Stomach smooth muscle (tissue), 2 donors: Measurements from ENCODE around the gene PHLDB2.

ENCODE experiments used
- H3K27ac ChIP-seq: one replicate; pipeline ENCODE4 v1.7.0; 2013; ENCODE audit warnings: mild to moderate bottlenecking, low read length, inconsistent platforms
- H3K27me3 ChIP-seq, 2 donors: one replicate each; pipeline ENCODE4 v1.7.0; 2013; ENCODE audit warnings: low read length in 2 of 2; ENCODE audit not compliant: insufficient read depth in 2 of 2, control insufficient read depth in 1 of 2
- H3K36me3 ChIP-seq, 2 donors: one replicate each; pipeline ENCODE4 v1.7.0; 2013; ENCODE audit warnings: low read length in 2 of 2; ENCODE audit not compliant: control insufficient read depth in 2 of 2, insufficient read depth in 2 of 2
- H3K4me1 ChIP-seq: one replicate; pipeline ENCODE4 v1.7.0; 2013; ENCODE audit warnings: low read length; ENCODE audit not compliant: control insufficient read depth, insufficient read depth
- H3K4me3 ChIP-seq, 2 donors: one replicate each; pipeline ENCODE4 v1.7.0; 2013; ENCODE audit warnings: low read length in 2 of 2
- H3K9ac ChIP-seq, 2 donors: one replicate each; pipeline ENCODE4 v1.7.0; 2013; ENCODE audit warnings: low read length in 2 of 2, mild to moderate bottlenecking in 1 of 2
- H3K9me3 ChIP-seq, 2 donors: one replicate each; pipeline ENCODE4 v1.7.0; 2013; ENCODE audit warnings: low read length in 2 of 2; ENCODE audit not compliant: control insufficient read depth in 2 of 2
- donor health status: healthy.
- donor health status: Pancreatic carcinoma.

PHLDB2 gene

DNA sequence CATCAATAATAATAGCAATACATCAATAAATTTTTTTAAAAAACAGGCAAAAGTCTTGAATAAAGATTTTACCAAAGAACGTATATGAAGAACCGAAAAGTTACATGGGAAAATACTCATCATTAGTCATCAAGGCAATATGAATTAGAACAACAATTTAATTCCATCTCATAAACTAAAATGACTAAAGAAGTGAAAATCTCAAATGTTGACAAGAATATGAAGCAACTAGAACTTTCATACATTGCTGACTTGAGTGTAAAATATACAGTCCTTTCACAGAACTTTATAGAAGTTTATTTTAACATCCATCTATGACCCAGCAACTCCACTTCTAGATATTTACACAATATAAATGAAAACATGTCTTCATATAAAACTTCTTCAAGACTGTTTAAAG, 84.5 kb downstream of the PHLDB2 start:
- Histone ChIP-seq H3K9ac (no peak overlapping the region), H3K4me1 (no peaks in the 10 kb centered on the region), H3K9me3 (no peaks in the 10 kb centered on the region), H3K4me3 (no peak overlapping the region), H3K27me3 (no peaks in the 10 kb centered on the region), H3K27ac (no peak overlapping the region), H3K36me3 (peaks cover 22 to 39% of the 10 kb centered on the region in 2 donors)

DNA sequence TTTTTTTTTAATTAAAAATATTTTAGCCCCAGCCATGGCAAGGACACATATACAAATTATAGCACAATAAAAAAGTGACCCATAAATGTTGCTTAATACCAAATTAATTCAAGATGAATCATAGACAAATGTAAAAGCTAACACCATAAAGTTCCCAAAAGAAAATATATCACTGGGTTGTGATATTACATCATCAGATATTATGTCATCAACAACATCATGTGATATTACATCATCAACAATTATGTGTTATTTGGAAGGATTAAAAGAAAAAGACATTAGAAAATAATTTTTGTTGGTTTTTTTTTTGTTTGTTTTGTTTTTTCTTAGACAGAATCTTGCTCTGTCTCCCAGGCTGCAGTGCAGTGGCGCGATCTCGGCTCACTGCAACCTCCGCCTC, 85.3 kb downstream of the PHLDB2 start:
- Histone ChIP-seq H3K4me3 (no peak overlapping the region), H3K36me3 (peaks cover 23 to 39% of the 10 kb centered on the region in 2 donors), H3K9ac (no peak overlapping the region), H3K4me1 (no peaks in the 10 kb centered on the region), H3K27me3 (no peaks in the 10 kb centered on the region), H3K9me3 (no peaks in the 10 kb centered on the region), H3K27ac (no peak overlapping the region)

DNA sequence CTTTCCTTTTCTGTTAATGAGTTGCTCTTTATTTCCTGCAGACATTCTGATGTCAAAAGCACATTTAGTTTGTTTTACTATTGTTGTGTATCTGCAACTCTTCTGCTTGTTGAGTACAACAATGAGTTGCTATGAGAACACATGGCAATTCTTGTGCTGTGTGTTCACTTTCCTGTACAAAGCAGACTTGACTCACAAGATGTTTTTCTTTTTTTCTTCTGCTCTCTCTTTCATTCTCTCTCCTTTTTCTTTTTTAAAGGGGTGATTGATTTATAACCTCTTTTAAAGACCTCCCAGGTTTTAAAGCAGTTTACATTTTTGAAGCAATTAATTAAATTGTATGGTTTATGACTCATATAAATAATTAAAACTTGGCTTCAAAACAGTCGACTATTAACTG, 88.2 kb downstream of the PHLDB2 start:
- no peaks in the 10 kb centered on the region for H3K9me3 ChIP-seq
- no peak overlapping the region for H3K27ac ChIP-seq
- H3K27me3 ChIP-seq, result no peaks in the 10 kb centered on the region
- no peak overlapping the region for H3K4me3 ChIP-seq
- peaks cover 13 to 30% of the 10 kb centered on the region in 2 donors for H3K36me3 ChIP-seq
- H3K4me1 ChIP-seq, result no peaks in the 10 kb centered on the region
- H3K9ac ChIP-seq, result no peak overlapping the region

DNA sequence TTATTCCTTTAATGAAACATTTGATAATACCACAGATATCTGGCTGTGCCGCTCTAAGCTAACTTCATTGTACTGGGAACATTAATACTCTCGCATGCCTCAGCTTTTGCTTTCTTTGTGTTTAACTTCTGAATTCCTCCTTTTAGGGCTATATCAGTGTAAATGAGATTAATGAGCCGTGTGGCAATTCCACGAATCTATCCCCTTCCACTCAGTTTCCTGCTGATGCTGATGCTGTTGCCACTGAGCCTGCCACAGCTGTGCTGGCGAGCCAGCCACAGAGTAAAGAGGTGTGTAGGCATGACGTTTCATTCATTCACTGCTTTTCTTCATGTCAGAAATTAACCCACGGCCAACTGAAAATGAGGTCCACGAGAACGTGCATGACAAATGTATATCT, 89.7 kb downstream of the PHLDB2 start:
- Histone ChIP-seq H3K36me3 (peaks cover 23 to 39% of the 10 kb centered on the region in 2 donors), H3K27ac (no peak overlapping the region), H3K4me3 (no peak overlapping the region), H3K9ac (no peak overlapping the region), H3K9me3 (no peaks in the 10 kb centered on the region), H3K27me3 (no peaks in the 10 kb centered on the region), H3K4me1 (no peaks in the 10 kb centered on the region)

DNA sequence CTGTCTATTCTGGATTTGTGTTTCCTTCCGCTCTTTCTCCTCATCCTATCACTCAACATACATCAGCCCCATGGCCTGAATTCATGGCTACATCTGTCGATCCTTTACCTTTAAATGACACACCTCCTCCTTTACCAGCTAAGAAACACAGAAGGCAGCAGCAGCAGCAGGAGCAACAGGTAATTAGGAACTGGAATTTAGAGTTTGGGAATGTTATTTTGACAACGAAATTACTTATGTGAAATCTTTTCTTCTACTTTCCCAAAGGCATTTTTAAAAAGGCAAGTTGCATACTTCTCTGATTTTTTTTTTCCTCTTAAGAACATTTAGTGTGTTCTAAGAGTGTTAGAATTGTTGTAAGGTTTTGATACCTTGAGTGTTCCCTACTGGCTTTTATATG, 90.6 kb downstream of the PHLDB2 start:
- H3K4me1 ChIP-seq, result no peaks in the 10 kb centered on the region
- no peak overlapping the region for H3K4me3 ChIP-seq
- no peaks in the 10 kb centered on the region for H3K27me3 ChIP-seq
- H3K9me3 ChIP-seq, result no peaks in the 10 kb centered on the region
- peaks cover 25 to 41% of the 10 kb centered on the region in 2 donors for H3K36me3 ChIP-seq
- no peak overlapping the region for H3K9ac ChIP-seq
- H3K27ac ChIP-seq, result no peak overlapping the region

DNA sequence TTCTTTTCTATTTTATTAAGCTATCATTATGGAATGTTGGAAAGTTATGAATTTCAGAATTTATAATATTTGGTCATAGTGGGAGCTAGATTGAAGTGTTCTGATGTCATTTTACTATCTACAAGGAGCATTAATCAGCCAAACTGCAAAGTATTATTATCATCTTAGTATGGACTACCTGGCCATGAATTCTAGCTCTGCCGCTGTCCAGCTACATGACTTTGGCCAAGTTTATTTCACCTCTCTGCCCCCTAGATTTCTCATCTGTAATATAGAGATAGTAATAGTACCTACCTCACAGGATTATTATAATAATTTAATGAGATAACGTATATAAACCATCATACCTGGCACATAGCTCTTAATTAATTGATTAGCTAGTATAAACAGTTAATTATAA, 92.0 kb downstream of the PHLDB2 start:
- H3K27me3 ChIP-seq, result no peaks in the 10 kb centered on the region
- no peak overlapping the region for H3K4me3 ChIP-seq
- H3K9me3 ChIP-seq, result no peaks in the 10 kb centered on the region
- H3K27ac ChIP-seq, result no peak overlapping the region
- H3K9ac ChIP-seq, result no peak overlapping the region
- H3K36me3 ChIP-seq, result peaks cover 25 to 36% of the 10 kb centered on the region in 2 donors
- no peaks in the 10 kb centered on the region for H3K4me1 ChIP-seq

DNA sequence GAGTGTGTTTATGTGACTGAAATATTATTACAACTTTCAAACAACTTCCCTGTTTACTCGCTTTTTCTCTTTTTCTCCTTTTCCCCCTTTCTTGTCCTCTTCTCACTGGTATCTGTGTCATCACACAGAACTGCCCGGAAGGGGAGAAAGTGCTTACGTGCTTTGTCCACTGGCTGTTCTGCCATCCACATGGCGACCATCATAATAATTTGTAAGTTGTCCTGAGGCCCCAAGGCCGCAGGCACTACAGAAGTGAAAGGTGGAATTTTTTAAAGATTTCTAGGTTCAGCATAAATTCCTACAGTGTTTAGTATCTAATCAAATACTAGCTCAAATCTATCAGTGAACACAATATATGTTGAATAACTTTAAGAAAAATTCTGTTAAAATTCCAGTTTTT, 93.0 kb downstream of the PHLDB2 start:
- Histone ChIP-seq H3K4me3 (no peak overlapping the region), H3K9me3 (no peaks in the 10 kb centered on the region), H3K27me3 (no peaks in the 10 kb centered on the region), H3K4me1 (no peaks in the 10 kb centered on the region), H3K9ac (no peak overlapping the region), H3K36me3 (peaks cover 27 to 36% of the 10 kb centered on the region in 2 donors), H3K27ac (no peak overlapping the region)

DNA sequence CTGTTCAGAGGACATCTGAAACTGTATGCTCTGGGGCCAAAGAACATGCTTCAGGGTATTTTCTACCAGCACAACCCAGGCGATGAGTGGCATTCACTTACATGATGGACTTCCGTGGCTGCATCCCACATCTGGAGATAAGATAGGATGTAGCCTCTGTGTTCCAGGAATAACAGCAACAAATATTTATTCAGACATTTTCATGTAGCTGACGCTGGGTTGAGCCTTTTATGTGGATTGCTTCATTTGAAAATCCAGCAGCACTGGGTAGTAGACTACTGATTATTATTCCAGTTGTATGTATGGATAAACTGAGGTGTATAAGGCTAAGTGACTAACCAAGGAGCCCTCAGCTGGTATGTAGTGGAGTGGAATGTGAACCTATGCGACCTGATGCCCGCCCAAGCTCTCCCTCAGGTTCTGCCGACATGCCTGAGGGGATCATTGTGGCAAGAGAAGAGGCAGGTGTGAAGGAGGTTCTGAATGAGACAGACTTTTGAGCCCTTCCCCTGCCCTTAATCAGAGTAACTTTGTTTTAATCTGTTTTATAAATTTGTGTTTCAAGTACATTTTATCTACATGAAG, 93.9 kb downstream of the PHLDB2 start:
- H3K9ac ChIP-seq, result no peak overlapping the region
- H3K36me3 ChIP-seq, result peaks cover 27 to 35% of the 10 kb centered on the region in 2 donors
- H3K27ac ChIP-seq, result no peak overlapping the region
- no peaks in the 10 kb centered on the region for H3K4me1 ChIP-seq
- H3K9me3 ChIP-seq, result no peaks in the 10 kb centered on the region
- no peaks in the 10 kb centered on the region for H3K27me3 ChIP-seq
- no peak overlapping the region for H3K4me3 ChIP-seq

DNA sequence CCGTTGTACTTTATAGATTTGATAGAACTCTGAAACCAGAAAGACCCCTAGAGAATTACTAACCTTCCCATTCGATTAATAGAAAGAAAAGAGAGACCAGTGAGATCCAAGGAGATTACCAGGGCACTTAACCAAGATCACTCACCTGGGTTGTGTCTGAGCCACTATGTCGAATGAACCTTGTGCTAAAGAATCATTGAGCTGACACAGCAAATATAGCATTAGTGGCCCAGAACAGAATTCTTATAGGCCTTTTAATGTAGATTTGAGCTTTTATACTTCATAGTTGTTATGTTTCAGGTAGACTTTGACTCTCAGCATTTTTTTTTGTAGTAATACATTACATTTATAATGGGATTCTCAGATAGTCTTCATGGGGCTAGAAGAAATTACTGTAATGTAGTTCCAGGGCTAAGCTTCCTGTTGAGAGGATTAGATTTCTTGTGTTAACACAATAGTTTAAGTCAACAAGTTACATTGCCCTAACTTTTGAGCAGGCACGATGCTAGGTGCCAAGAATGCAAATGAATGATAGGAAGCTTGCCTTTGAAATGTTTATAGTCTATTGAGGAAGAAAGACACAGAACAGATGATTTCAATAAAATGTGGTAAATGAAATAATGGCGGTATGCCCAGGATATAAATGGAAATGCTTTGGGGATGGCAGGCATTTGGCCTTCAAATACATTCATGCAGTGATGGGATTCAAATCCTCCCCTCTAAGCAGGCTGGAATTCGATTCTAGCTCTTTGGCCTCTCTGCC, 95.3 kb downstream of the PHLDB2 start:
- Histone ChIP-seq H3K36me3 (peaks cover 22 to 33% of the 10 kb centered on the region in 2 donors), H3K4me1 (no peaks in the 10 kb centered on the region), H3K4me3 (no peak overlapping the region), H3K27ac (no peak overlapping the region), H3K9me3 (no peaks in the 10 kb centered on the region), H3K27me3 (no peaks in the 10 kb centered on the region), H3K9ac (no peak overlapping the region)

DNA sequence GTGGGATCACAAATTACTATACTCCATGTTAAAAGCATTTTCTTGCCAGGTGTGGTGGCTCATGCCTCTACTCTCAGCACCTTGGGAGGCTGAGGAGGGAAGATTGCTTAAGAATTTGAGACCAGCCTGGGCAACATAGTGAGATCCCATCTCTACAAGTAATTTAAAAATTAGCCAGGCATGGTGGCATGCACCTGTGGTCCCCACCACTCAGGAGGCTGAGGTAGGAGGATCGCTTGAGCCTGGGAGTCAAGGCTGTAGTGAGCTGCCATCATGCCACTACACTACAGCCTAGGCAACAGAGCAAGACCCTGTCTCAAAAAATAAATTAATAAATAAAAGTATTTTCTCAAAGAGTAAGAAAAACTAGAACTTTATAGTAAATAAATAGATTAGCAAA, 96.8 kb downstream of the PHLDB2 start:
- Histone ChIP-seq H3K36me3 (peaks cover 19 to 28% of the 10 kb centered on the region in 2 donors), H3K9me3 (no peaks in the 10 kb centered on the region)

DNA sequence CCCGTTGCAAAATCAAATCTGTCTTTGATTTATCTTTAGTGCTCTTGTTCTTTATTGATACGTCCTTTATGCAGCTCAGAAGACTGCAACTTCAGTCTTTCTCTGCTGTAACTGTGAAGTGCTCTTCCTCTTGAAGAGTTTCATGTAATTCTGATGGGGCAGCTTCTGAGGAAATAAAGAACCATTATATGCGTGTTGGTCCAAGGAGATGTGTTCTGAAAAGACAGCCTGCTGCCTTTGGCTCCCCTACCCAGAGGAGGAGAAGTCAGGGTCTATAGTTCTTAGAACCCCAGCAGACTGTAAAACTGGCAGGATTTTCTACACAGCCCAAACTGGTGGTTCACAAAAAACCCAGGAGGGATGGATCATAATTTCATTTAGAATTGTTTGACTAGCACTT, 97.4 kb downstream of the PHLDB2 start:
- H3K36me3 ChIP-seq, result peaks cover 19 to 28% of the 10 kb centered on the region in 2 donors

More for the DNA sequence above, 96.8 kb downstream of the PHLDB2 start:
- H3K27ac ChIP-seq, result no peak overlapping the region
- H3K4me1 ChIP-seq, result no peaks in the 10 kb centered on the region
- no peaks in the 10 kb centered on the region for H3K27me3 ChIP-seq
- H3K9ac ChIP-seq, result no peak overlapping the region
- no peak overlapping the region for H3K4me3 ChIP-seq

More for the DNA sequence above, 97.4 kb downstream of the PHLDB2 start:
- H3K9ac ChIP-seq, result no peak overlapping the region
- H3K27me3 ChIP-seq, result no peaks in the 10 kb centered on the region
- no peaks in the 10 kb centered on the region for H3K4me1 ChIP-seq
- no peak overlapping the region for H3K4me3 ChIP-seq
- no peaks in the 10 kb centered on the region for H3K9me3 ChIP-seq
- no peak overlapping the region for H3K27ac ChIP-seq
